H1 (cell line): ENCODE results near the gene EIF4EBP2. TPM values are rescaled to one million over a fixed set of nuclear protein-coding genes. Genes with fewer than 3 reads are reported as not detected.

ENCODE experiments used
- CTCF ChIA-PET: fragments of 300-600 bp; sonication (Branson Sonifier 250); formaldehyde crosslinking; loops from one replicate; lab custom pipeline; 2021; ENCODE audit not compliant: partially characterized antibody; lab: Charles Lee
- POLR2A ChIA-PET: fragments of 300-600 bp; sonication (Branson Sonifier 250); formaldehyde crosslinking; loops from one replicate; lab custom pipeline; 2021; ENCODE audit warnings: inconsistent platforms; ENCODE audit not compliant: partially characterized antibody; lab: Charles Lee
- DNase-seq, 2 experiments: peaks; one replicate each; pipeline versions ENCODE4 v3.0.0 to v3.0.0-alpha.2; 2010 to 2022; ENCODE audit warnings: low spot score in 2 of 2, low read depth in 1 of 2, mixed read lengths in 1 of 2
- FAIRE-seq: peaks from 2 replicates; lab custom pipeline; 2011; peaks lifted over from hg19 to GRCh38; lab: Jason Lieb, UNC
- H2AFZ ChIP-seq: 2 replicates; pipeline ENCODE4 v1.8.1; 2012; ENCODE audit warnings: low read length, inconsistent platforms
- H2AK5ac ChIP-seq: 2 replicates; pipeline ENCODE4 v1.6.1; 2013; ENCODE audit warnings: low read depth, low read length
- H2BK120ac ChIP-seq: replicated peaks from 2 replicates; pipeline ENCODE3; 2013; ENCODE audit warnings: low read depth, low read length, inconsistent platforms
- H2BK12ac ChIP-seq: 2 replicates; pipeline ENCODE4 v1.6.1; 2013; ENCODE audit warnings: low read depth, low read length
- H2BK15ac ChIP-seq: 2 replicates; pipeline ENCODE4 v1.6.1; 2013; ENCODE audit warnings: low read length
- H2BK20ac ChIP-seq: 2 replicates; pipeline ENCODE4 v1.6.1; 2013; ENCODE audit warnings: low read length
- H2BK5ac ChIP-seq: 2 replicates; pipeline ENCODE4 v1.6.1; 2013; ENCODE audit warnings: low read depth, low read length
- H3K14ac ChIP-seq: 2 replicates; pipeline ENCODE4 v1.6.1; 2013; ENCODE audit warnings: inconsistent platforms; ENCODE audit not compliant: insufficient read length
- H3K18ac ChIP-seq: 2 replicates; pipeline ENCODE4 v1.6.1; 2013; ENCODE audit warnings: low read length; ENCODE audit errors: extremely low read depth
- H3K23ac ChIP-seq: 2 replicates; pipeline ENCODE4 v1.6.1; 2013; ENCODE audit warnings: inconsistent platforms; ENCODE audit not compliant: insufficient read length
- H3K23me2 ChIP-seq: 2 replicates; pipeline ENCODE4 v1.6.1; 2013; ENCODE audit warnings: low read depth, low read length
- H3K27ac ChIP-seq: 2 replicates; pipeline ENCODE4 v1.6.1; 2011; ENCODE audit warnings: low read depth, low read length, inconsistent platforms
- H3K27me3 ChIP-seq, 4 experiments: replicated peaks in 1 of 4; 1 replicate in 1 of 4; 2 replicates in 3 of 4; pipeline versions ENCODE4 v1.6.1 to v1.8.1; 2011 to 2013; ENCODE audit warnings: low read length in 3 of 4, mild to moderate bottlenecking in 3 of 4, inconsistent platforms in 2 of 4, mixed read lengths in 2 of 4, moderate library complexity in 1 of 4; ENCODE audit not compliant: control insufficient read depth in 3 of 4, insufficient read depth in 3 of 4; ENCODE audit errors: extremely low read depth in 1 of 4
- H3K36me3 ChIP-seq, 4 experiments: 2 replicates each; pipeline versions ENCODE4 v1.6.1 to v1.8.1; 2011 to 2013; ENCODE audit warnings: mild to moderate bottlenecking in 4 of 4, low read length in 3 of 4, moderate library complexity in 2 of 4, control low read depth in 1 of 4, inconsistent platforms in 1 of 4; ENCODE audit not compliant: insufficient read depth in 4 of 4, control insufficient read depth in 2 of 4
- H3K4ac ChIP-seq: replicated peaks from 2 replicates; pipeline ENCODE3; 2013; ENCODE audit warnings: low read length, low read depth, mixed read lengths, inconsistent platforms; ENCODE audit not compliant: insufficient read length
- H3K4me1 ChIP-seq, 4 experiments: replicated peaks in 1 of 4; 1 replicate in 1 of 4; 2 replicates in 3 of 4; pipeline versions ENCODE4 v1.6.1 to v1.8.1; 2011 to 2013; ENCODE audit warnings: low read length in 3 of 4, inconsistent platforms in 2 of 4, mixed read lengths in 1 of 4; ENCODE audit not compliant: insufficient read depth in 4 of 4, control insufficient read depth in 3 of 4
- H3K4me2 ChIP-seq, 2 experiments: 2 replicates each; pipeline versions ENCODE4 v1.6.1 to v1.8.1; 2011 to 2013; ENCODE audit warnings: low read depth in 2 of 2, low read length in 2 of 2, control low read depth in 1 of 2, inconsistent platforms in 1 of 2, mild to moderate bottlenecking in 1 of 2; ENCODE audit not compliant: insufficient read depth in 1 of 2
- H3K4me3 ChIP-seq, 4 experiments: fragments of 200-600, 300-600 bp in 1 of 4; sonication (generic), shearing (Covaris generic), sonication (Bioruptor Twin) in 1 of 4; 2 replicates each; pipeline versions ENCODE4 v1.5.1 to v1.8.1; 2011 to 2016; ENCODE audit warnings: low read length in 4 of 4, low read depth in 3 of 4, control low read depth in 2 of 4, inconsistent platforms in 2 of 4, mild to moderate bottlenecking in 2 of 4, mixed read lengths in 1 of 4, moderate library complexity in 1 of 4; ENCODE audit not compliant: insufficient read depth in 2 of 4; ENCODE audit errors: extremely low read depth in 1 of 4
- H3K56ac ChIP-seq: replicated peaks from 2 replicates; pipeline ENCODE3; 2013; ENCODE audit warnings: low read depth, mild to moderate bottlenecking, mixed read lengths, low read length, inconsistent platforms; ENCODE audit not compliant: insufficient read length
- H3K79me1 ChIP-seq: 2 replicates; pipeline ENCODE4 v1.6.1; 2013; ENCODE audit warnings: low read depth, low read length, control low read depth
- H3K79me2 ChIP-seq, 2 experiments: 2 replicates each; pipeline versions ENCODE4 v1.6.1 to v1.8.1; 2012 to 2013; ENCODE audit warnings: low read length in 2 of 2, mild to moderate bottlenecking in 2 of 2, inconsistent platforms in 1 of 2; ENCODE audit not compliant: insufficient read depth in 2 of 2, control insufficient read depth in 1 of 2
- H3K9ac ChIP-seq, 4 experiments: replicated peaks in 1 of 4; 1 replicate in 1 of 4; 2 replicates in 3 of 4; pipeline versions ENCODE4 v1.6.1 to v1.8.1; 2011 to 2013; ENCODE audit warnings: low read depth in 3 of 4, low read length in 3 of 4, control low read depth in 2 of 4, mild to moderate bottlenecking in 2 of 4, moderate library complexity in 2 of 4, inconsistent platforms in 1 of 4; ENCODE audit errors: extremely low read depth in 1 of 4
- H3K9me3 ChIP-seq, 2 experiments: 2 replicates each; pipeline versions ENCODE4 v1.6.1 to v1.8.1; 2012 to 2013; ENCODE audit warnings: mild to moderate bottlenecking in 2 of 2, moderate library complexity in 2 of 2, control low read depth in 1 of 2, inconsistent platforms in 1 of 2, low read depth in 1 of 2, low read length in 1 of 2, mixed read lengths in 1 of 2; ENCODE audit not compliant: insufficient read depth in 2 of 2
- H4K20me1 ChIP-seq, 2 experiments: replicated peaks in 1 of 2; 2 replicates each; pipeline versions ENCODE3 to v1.8.1; 2011 to 2013; ENCODE audit warnings: inconsistent platforms in 2 of 2, low read length in 2 of 2, mild to moderate bottlenecking in 1 of 2; ENCODE audit not compliant: insufficient read depth in 2 of 2, control insufficient read depth in 1 of 2
- H4K5ac ChIP-seq: 2 replicates; pipeline ENCODE4 v1.6.1; 2013; ENCODE audit warnings: low read length, low read depth, mixed read lengths, inconsistent platforms; ENCODE audit not compliant: insufficient read length
- H4K8ac ChIP-seq: 2 replicates; pipeline ENCODE4 v1.8.0; 2013; ENCODE audit warnings: mild to moderate bottlenecking, moderate library complexity, low read length, inconsistent platforms; ENCODE audit not compliant: insufficient read depth; ENCODE audit errors: extremely low read depth
- H4K91ac ChIP-seq: replicated peaks from 2 replicates; pipeline ENCODE3; 2013; ENCODE audit warnings: low read length, mixed read lengths, inconsistent platforms; ENCODE audit not compliant: insufficient read length
- ASH2L ChIP-seq: fragments of 200-600, 300-600 bp; sonication (generic); IDR thresholded peaks from one replicate; pipeline ENCODE4 v1.7.1; 2017; ENCODE audit warnings: low read length
- CEBPB ChIP-seq: IDR thresholded peaks from 2 replicates; pipeline ENCODE4 v1.6.1; 2012; ENCODE audit warnings: low read depth, low read length
- KDM5A ChIP-seq: fragments of 200-600 bp; IDR thresholded peaks from 2 replicates; pipeline ENCODE4 v1.7.1; 2012; ENCODE audit warnings: mild to moderate bottlenecking, low read length, inconsistent platforms, mixed read lengths
- POU5F1 ChIP-seq: IDR thresholded peaks from 2 replicates; pipeline ENCODE4 v1.6.1; 2011; ENCODE audit warnings: low read depth, mild to moderate bottlenecking, low read length, moderate library complexity
- SIN3A ChIP-seq, 2 experiments: IDR thresholded peaks in 1 of 2; conservative IDR thresholded peaks in 1 of 2; 2 replicates each; pipeline ENCODE4 v1.6.1; 2011 to 2012; ENCODE audit warnings: low read length in 2 of 2, improper control_type of control experiment in 1 of 2, low read depth in 1 of 2, mild to moderate bottlenecking in 1 of 2
- SP1 ChIP-seq: IDR thresholded peaks from 2 replicates; pipeline ENCODE4 v1.6.1; 2011; ENCODE audit warnings: low read depth, low read length
- SRF ChIP-seq: IDR thresholded peaks from 2 replicates; pipeline ENCODE4 v1.6.1; 2011; ENCODE audit warnings: mild to moderate bottlenecking, low read depth, low read length, moderate library complexity
- WGBS, 2 experiments: shearing (Covaris generic) in 1 of 2; methylation state at CpG; one replicate each; pipeline versions ENCODE4 v1.1.6 to v1.1.7; 2013 to 2015; ENCODE audit warnings: low lambda C conversion rate in 2 of 2, mixed read lengths in 2 of 2, inconsistent platforms in 1 of 2, low coverage in 1 of 2, missing lambda C conversion rate in 1 of 2; ENCODE audit not compliant: insufficient replicate concordance in 2 of 2, insufficient coverage in 1 of 2, insufficient read length in 1 of 2; ENCODE audit errors: extremely low coverage in 1 of 2, missing lambda C conversion rate in 1 of 2; 5-methylcytosine and 5-hydroxymethylcytosine counted together
- polyA plus RNA-seq, 7 experiments: library from polyadenylated mRNA; depleted of rRNA in 3 of 7; stranded (reverse) in 5 of 7; unstranded in 2 of 7; fragments of >200 nt in 5 of 7; fragments of 200-250 nt in 2 of 7; gene quantifications; 1 replicate in 5 of 7; 2 replicates in 1 of 7; 4 replicates in 1 of 7; pipeline versions ENCODE4 v1.2.1 to v1.2.3, GENCODE V29; 2011 to 2013; ENCODE audit warnings: missing spikeins in 2 of 7, mixed read lengths in 2 of 7
- total RNA-seq: library from RNA; stranded (reverse); fragmentation: NEBNext Ultra II Directional; extraction: Animal tissue kit (Norgen Biotek cat#: 25700); gene quantifications from 2 replicates; pipeline ENCODE4 v1.2.1, GENCODE V29; 2021
- TF ChIP-seq, protein P1 (sequence below): IDR thresholded peaks from 2 replicates; pipeline ENCODE4 v1.6.1; 2012; ENCODE audit warnings: inconsistent platforms

The EIF4EBP2 gene
- total and polyA plus RNA-seq, 2 of the 8 experiments (the other 6 are each of a cell fraction or from before 2014, with no cell fraction given) = 55.3 to 144 TPM

DNA sequence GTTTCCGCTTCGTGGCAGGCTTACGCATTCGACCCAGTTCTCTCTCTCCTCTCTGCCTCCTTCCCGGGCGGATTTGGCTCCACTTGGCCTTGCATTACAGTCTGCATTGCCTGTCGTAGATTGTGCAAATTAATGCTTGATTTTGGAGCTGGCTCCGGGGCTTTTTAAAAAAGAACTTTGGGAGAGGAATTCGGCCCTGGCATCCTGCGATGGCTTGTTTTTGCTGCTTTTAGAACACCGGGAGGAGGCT is 767 bp downstream of the EIF4EBP2 start:
- Histone ChIP-seq H3K79me2 (peaks cover 3 to 41% of the 10 kb centered on the region in 2 experiments; a peak in 3 of 4 replicates), H2BK5ac (no peak overlapping the region), H2BK15ac (no peak overlapping the region), H3K14ac (no peak overlapping the region), H3K56ac (peak overlapping the region; percentile 53), H3K27me3 (no peaks in the 10 kb centered on the region), H3K36me3 (peaks cover 0 to 6% (median 0%) of the 10 kb centered on the region in 4 experiments; a peak in 1 of 8 replicates), H4K91ac (peak overlapping the region; percentile 42), H3K4ac (no peak overlapping the region), H3K18ac (no peak overlapping the region), H3K9me3 (no peaks in the 10 kb centered on the region; a peak in 1 of 4 replicates), H4K8ac (peak overlapping the region; percentile 92; the same call in 1 of the 2 replicates), H3K27ac (no peak overlapping the region), H3K4me3 (peak overlapping the region; percentile 75 to 89 (median 81)), H3K23me2 (peaks cover 11% of the 10 kb centered on the region), H3K4me1 (peaks cover 0 to 7% (median 5%) of the 10 kb centered on the region in 4 experiments; a peak in 6 of 7 replicates), H2AFZ (no peak overlapping the region), H3K4me2 (peak overlapping the region; percentile 81 to 92), H2BK20ac (no peak overlapping the region), H4K20me1 (peaks cover 18 to 25% of the 10 kb centered on the region in 2 experiments), H4K5ac (no peak overlapping the region), H2AK5ac (no peak overlapping the region), H3K9ac (peak overlapping the region; percentile 46 to 93 (median 78)), H3K79me1 (peaks cover 2% of the 10 kb centered on the region; the same call in 1 of the 2 replicates), H2BK120ac (no peak overlapping the region), H2BK12ac (no peak overlapping the region), H3K23ac (no peak overlapping the region)
- CTCF ChIA-PET = interaction anchor here (0.8 to 4.3 kb wide), 12 partner anchors 8 to 183 kb away, joined by 3 to 22 read pairs (median 5); no protein-coding TSS in a partner anchor
- FAIRE-seq (no peak), DNase-seq (no peak)
- POLR2A ChIA-PET = interaction anchor here (0.6 to 2.3 kb wide), 10 partner anchors 12 to 89 kb away, joined by 3 to 11 read pairs (median 6); partner anchors contain the start of genes LRRC20 and NODAL
- 3% methylated on average over 11 of the region's 11 CpGs; no CpG with 5 or more reads in 1 of the 2 experiments for WGBS, 2 experiments
- TF ChIP-seq CEBPB = no peak
- TF ChIP-seq, protein P1, sequence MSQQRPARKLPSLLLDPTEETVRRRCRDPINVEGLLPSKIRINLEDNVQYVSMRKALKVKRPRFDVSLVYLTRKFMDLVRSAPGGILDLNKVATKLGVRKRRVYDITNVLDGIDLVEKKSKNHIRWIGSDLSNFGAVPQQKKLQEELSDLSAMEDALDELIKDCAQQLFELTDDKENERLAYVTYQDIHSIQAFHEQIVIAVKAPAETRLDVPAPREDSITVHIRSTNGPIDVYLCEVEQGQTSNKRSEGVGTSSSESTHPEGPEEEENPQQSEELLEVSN = no peak
- TF ChIP-seq ASH2L = no peak
- no peak for TF ChIP-seq SRF
- TF ChIP-seq POU5F1 = no peak
- TF ChIP-seq SP1 = no peak
- TF ChIP-seq KDM5A = no peak
- TF ChIP-seq SIN3A (conservative IDR thresholded peaks at IDR 0.05 in 1 of 2, IDR thresholded peaks at IDR 0.05 in 1 of 2; ENCODE audit: low read depth in 1 of 2, low read length in 2 of 2) = 0 out of 4 replicates have a peak, but pooled peaks of 1 of the 2 experiments have one; percentile 70
